ENCODE data around the gene FANK1. TPM values are rescaled to one million over a fixed set of nuclear protein-coding genes. Genes with fewer than 3 reads are reported as not detected.
"Not testable (repeated sequence)": the region's sequence is repeated elsewhere in the genome, so short reads cannot be mapped to it uniquely, and the experiment has no call there.

The FANK1 gene
- total RNA-seq, 1 experiment from 2014 or later: 0.20 TPM

- DNase-seq (ENCODE audit: extremely low read depth, low read depth): no peak
Measured at GRCh38 chr10:125926247-125926646, 29.9 kb downstream of the FANK1 start.

GRCh38 chr10:125927265-125927664 is 30.9 kb downstream of the FANK1 start:
- not testable (repeated sequence) for DNase-seq (ENCODE audit: extremely low read depth, low read depth)

GRCh38 chr10:125928928-125929585 is 32.7 kb downstream of the FANK1 start:
- DNase-seq (ENCODE audit: extremely low read depth, low read depth): no peak

- DNase-seq (ENCODE audit: extremely low read depth, low read depth): no peak
Measured at GRCh38 chr10:125929618-125930017, 33.3 kb downstream of the FANK1 start.

GRCh38 chr10:125933693-125934092 is 37.3 kb downstream of the FANK1 start:
- DNase-seq (ENCODE audit: extremely low read depth, low read depth): no peak

DNA sequence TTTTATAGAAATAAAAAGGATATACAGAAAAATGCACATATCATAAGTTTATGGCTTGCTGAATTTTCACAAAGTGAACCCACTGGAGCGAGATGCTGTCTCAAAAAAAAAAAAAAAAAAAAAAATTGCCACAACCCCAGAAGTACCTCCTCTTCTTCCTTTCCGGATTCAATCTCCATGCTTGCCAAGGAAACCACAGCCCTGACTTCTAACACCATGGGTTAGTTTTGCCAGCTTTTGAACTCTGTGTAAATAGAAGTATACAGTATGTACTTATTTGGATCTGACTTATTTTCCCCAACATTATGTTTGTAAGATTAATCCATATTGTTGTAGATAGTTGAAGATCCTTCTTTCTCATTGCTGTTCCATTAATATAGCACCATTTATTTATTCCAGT is 40.0 kb downstream of the FANK1 start:
- DNase-seq (ENCODE audit: extremely low read depth, low read depth): no peak

GRCh38 chr10:125940515-125940914 is 44.2 kb downstream of the FANK1 start:
- DNase-seq (ENCODE audit: extremely low read depth, low read depth): no peak

GRCh38 chr10:125951290-125951689 is 54.9 kb downstream of the FANK1 start:
- DNase-seq (ENCODE audit: extremely low read depth, low read depth): no peak

GRCh38 chr10:125953778-125954385 is 57.5 kb downstream of the FANK1 start:
- no peak for DNase-seq (ENCODE audit: extremely low read depth, low read depth)

GRCh38 chr10:125955766-125956165 is 59.4 kb downstream of the FANK1 start:
- no peak for DNase-seq (ENCODE audit: extremely low read depth, low read depth)

GRCh38 chr10:125961743-125962142 is 65.4 kb downstream of the FANK1 start:
- DNase-seq (ENCODE audit: extremely low read depth, low read depth): no peak

DNA sequence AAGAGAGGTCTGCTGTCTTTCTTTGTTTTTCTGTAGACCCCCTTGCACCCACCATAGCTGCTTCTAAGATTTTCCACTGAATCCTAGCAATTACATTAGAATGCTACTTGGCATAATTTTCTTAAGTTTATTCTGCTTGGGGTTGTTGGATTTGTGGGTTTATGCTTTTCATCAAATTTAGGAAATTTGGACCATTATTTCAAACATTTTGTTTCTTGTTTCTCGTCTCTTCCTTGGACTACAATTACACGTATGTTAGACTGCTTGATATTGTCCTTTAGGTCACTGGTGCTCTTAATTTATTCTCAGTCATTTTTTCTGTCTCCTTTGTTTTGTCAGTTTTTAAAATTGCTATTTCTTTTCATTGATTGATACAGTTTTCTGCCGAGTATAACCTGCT is 65.8 kb downstream of the FANK1 start:
- DNase-seq (ENCODE audit: extremely low read depth, low read depth): no peak

DNA sequence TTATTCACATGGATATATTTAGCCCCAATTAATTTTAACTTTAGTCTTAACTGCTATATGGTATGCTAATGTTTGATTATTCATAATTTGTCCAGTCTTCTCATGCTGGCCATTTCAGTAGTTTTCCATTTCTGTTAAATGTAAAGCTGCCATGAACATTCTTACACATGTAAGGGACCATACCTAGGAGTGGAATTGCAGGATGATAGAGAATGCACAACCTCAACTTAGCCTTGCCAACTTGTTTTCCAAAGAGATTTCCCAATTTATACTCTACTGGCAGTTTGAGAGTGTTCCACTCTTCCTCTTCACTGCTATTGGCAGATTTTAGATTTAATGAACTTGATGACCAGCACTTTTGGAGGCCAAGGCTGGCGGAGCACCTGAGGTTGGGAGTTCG is 68.2 kb downstream of the FANK1 start:
- DNase-seq (ENCODE audit: extremely low read depth, low read depth): no peak

DNA sequence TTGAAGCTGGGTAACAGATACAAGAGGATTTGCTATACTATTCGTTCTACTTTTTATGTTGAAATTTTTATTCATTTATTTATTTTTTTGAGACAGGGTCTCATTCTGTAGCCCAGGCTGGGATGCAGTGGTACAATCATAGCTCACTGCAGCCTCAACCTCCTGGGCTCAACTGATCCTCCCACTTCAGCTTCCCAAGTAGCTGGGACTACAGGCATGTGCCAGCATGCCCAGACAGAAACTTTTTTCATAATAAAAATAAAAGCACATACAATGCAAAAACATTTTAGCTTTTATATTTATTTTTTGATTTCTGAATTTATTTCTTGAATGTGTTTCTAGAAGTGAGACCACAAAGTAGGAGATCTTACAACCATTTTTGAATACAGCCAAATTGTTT is 71.2 kb downstream of the FANK1 start:
- DNase-seq (ENCODE audit: extremely low read depth, low read depth): no peak

- DNase-seq (ENCODE audit: extremely low read depth, low read depth): not testable (repeated sequence)
Measured at GRCh38 chr10:125970077-125970630, 73.8 kb downstream of the FANK1 start.

- DNase-seq (ENCODE audit: extremely low read depth, low read depth): no peak
Measured at GRCh38 chr10:125976960-125977605, 80.7 kb downstream of the FANK1 start.

- DNase-seq (ENCODE audit: extremely low read depth, low read depth): no peak
Measured at GRCh38 chr10:125979976-125980375, 83.6 kb downstream of the FANK1 start.

DNA sequence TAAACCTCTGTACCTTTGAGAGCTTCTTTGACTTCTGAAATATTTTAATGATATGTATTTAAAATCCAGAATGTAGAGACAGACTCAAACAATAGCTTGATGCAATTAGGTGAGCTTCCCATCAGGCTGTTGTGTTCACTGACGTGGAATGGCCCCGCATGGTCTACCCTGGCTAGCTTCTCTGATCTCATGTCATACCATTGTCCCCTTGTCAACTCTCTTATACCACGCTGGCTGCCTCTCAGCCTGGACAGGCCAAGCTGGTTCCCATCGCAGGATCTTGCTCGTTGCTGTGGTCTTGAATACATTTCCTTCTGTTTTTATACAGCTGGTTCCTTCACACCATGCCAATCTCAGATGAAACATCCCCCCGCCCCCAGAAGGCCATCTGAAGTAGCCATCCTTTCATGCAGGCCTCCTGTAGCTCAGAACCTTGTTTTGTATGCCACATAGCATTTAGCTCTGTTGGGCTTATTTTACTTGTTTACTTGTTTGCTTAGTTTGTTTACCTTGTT is 84.2 kb downstream of the FANK1 start:
- no peak for DNase-seq (ENCODE audit: extremely low read depth, low read depth)

DNA sequence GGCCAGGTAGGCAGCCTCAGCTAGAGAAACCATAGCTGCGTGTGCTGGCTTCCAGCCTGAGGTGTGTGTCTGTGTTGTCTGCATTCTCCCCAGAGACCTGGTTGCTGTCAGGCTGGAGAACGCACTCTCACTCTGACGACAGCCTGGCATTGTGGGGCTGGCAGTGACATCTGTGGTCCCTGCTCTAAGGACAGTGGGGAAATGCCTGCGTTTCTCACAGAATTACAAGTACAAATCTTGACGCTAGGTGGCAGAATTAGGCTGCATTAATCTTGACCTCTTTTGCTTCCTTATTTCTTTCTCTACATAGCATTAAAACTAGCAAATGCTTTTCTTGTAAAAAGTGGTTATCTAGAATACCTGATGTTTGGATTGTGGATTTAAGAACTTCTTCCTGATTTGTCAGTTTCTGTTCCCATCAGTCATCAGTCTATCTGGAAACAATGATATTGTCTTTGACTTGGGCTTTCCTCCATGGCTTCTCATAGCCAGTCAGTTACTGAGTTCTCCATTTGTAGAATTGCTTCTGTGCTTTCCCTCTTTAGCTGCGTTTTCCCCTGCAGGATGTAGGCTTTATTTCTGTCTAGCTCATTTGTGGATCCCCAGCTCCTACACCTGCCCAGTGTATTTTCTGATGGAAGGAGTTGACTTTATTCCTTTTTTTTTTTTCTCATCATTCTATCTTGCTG is 86.0 kb downstream of the FANK1 start:
- peak; percentile 67 for DNase-seq (ENCODE audit: extremely low read depth, low read depth)

DNA sequence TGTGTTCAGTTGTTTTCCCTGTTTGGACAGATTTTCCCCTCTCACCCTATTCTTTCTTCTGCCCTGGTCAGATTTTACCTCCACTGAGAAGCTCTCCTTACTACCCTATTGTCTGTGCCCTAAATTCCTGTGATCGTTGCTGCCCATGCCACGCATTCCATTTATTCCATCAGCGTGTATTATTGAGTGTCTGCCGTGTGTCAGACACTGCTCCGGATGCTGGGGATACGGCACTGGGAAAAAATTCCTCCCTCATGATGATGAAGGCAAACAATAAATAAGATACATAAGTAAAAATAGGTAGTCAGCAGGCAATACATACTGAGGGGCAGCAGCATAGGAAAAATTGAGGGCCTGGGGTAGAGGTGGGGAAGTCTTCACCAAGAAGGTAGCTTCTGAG is 86.8 kb downstream of the FANK1 start:
- DNase-seq (ENCODE audit: extremely low read depth, low read depth): no peak

DNA sequence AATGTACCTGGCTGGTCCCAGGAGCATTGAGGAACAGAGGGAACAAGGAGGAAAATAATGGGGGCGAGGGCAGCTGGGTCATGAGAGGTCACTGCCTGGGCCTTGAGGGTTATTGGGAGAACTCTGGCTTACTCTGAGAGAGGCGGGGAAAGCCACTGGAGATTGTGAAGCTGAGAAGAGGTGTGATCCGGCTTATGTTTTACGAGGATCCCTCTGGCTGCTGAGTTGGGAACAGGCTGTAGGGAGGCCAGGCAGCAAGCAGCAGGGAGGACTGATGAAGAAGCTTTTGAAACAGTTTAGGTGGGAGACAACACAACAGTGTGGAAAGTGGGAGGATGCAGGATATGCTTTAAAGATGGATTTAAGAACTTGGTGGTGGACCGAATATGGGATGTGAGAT is 87.3 kb downstream of the FANK1 start:
- DNase-seq (ENCODE audit: extremely low read depth, low read depth): no peak

All from NCI-H460 (cell line).